K562 (cell line): Measurements from ENCODE around the gene LIMD2. TPM values are rescaled to one million over a fixed set of nuclear protein-coding genes. Genes with fewer than 3 reads are reported as not detected.

Experiments used
- ATAC-seq: fragments of 200-7000 bp; cut with Tn5 transposase; 3 replicates; pipeline ENCODE4 v1.9.1; 2020; ENCODE audit warnings: moderate library complexity
- BruUV-seq: library from RNA; stranded (reverse); fragments of 400-500 nt; replicated peaks from 2 replicates; lab custom pipeline; 2021; lab: Mats Ljungman, UMichigan
- CTCF ChIA-PET: fragments of 300-600 bp; formaldehyde crosslinking; extraction: SDS; loops from one replicate; lab custom pipeline; 2021; ENCODE audit warnings: low intra/inter-chr PET ratio; lab: Yijun Ruan, JAX
- POLR2A ChIA-PET: fragments of 300-600, 350-650 bp; sonication (Branson Sonifier 250); formaldehyde crosslinking; extraction: SDS; loops from one replicate; lab custom pipeline; 2021; ENCODE audit warnings: antibody characterized with exemption, inconsistent platforms; lab: Yijun Ruan, JAX
- DNase-seq, 4 experiments: peaks; one replicate each; pipeline versions ENCODE4 v3.0.0 to v3.0.0-alpha.2; 2011 to 2018; ENCODE audit warnings: low spot score in 3 of 4, mixed read lengths in 3 of 4; ENCODE audit errors: extremely low read depth in 1 of 4
- FAIRE-seq: peaks from 2 replicates; lab custom pipeline; 2011; peaks lifted over from hg19 to GRCh38; lab: Jason Lieb, UNC
- H2AFZ ChIP-seq: 2 replicates; pipeline ENCODE4 v1.6.0; 2011; ENCODE audit warnings: low read depth, low read length, control low read depth, inconsistent platforms
- H3K27ac ChIP-seq: fragments of 200-600 bp; 3 replicates; pipeline ENCODE4 v1.8.0; 2011; ENCODE audit warnings: low read depth, mild to moderate bottlenecking, control low read depth, inconsistent platforms, low read length, moderate library complexity, mixed read lengths; ENCODE audit errors: extremely low read depth
- H3K27me3 ChIP-seq, 2 experiments: fragments of 300-600 bp in 1 of 2; 2 replicates in 1 of 2; 3 replicates in 1 of 2; pipeline versions ENCODE4 v1.6.0 to v1.8.0; 2011; ENCODE audit warnings: inconsistent platforms in 2 of 2, low read length in 2 of 2, mild to moderate bottlenecking in 1 of 2, mixed read lengths in 1 of 2, moderate library complexity in 1 of 2; ENCODE audit not compliant: control insufficient read depth in 2 of 2, insufficient read depth in 2 of 2
- H3K36me3 ChIP-seq: fragments of 300-600 bp; 3 replicates; pipeline ENCODE4 v1.8.0; 2011; ENCODE audit warnings: mild to moderate bottlenecking, low read length, inconsistent platforms; ENCODE audit not compliant: control insufficient read depth, insufficient read depth
- H3K4me1 ChIP-seq, 2 experiments: fragments of 200-600 bp in 1 of 2; replicated peaks in 1 of 2; 2 replicates in 1 of 2; 3 replicates in 1 of 2; pipeline versions ENCODE4 v1.5.1 to v1.8.0; 2011; ENCODE audit warnings: inconsistent platforms in 2 of 2, low read length in 2 of 2, mild to moderate bottlenecking in 1 of 2, mixed read lengths in 1 of 2, moderate library complexity in 1 of 2; ENCODE audit not compliant: control insufficient read depth in 2 of 2, insufficient read depth in 2 of 2
- H3K4me2 ChIP-seq: 2 replicates; pipeline ENCODE4 v1.6.1; 2011; ENCODE audit warnings: low read length, control low read depth, inconsistent platforms, mixed read lengths; ENCODE audit not compliant: insufficient read depth
- H3K4me3 ChIP-seq: fragments of 200-600 bp; sonication (generic), shearing (Covaris generic); 2 replicates; pipeline ENCODE4 v1.5.1; 2016; ENCODE audit warnings: control low read depth, inconsistent platforms
- H3K79me2 ChIP-seq: fragments of 200-600 bp; 3 replicates; pipeline ENCODE4 v1.8.0; 2011; ENCODE audit warnings: low read length, inconsistent platforms; ENCODE audit not compliant: control insufficient read depth, insufficient read depth
- H3K9ac ChIP-seq, 2 experiments: 2 replicates each; pipeline versions ENCODE4 v1.6.0 to v1.6.1; 2011; ENCODE audit warnings: low read depth in 2 of 2, low read length in 2 of 2, control low read depth in 1 of 2, inconsistent platforms in 1 of 2, mild to moderate bottlenecking in 1 of 2, mixed read lengths in 1 of 2; ENCODE audit not compliant: insufficient read depth in 1 of 2
- H3K9me1 ChIP-seq: one replicate; pipeline ENCODE4 v1.6.0; 2011; ENCODE audit warnings: inconsistent platforms, mild to moderate bottlenecking, low read length, moderate library complexity; ENCODE audit not compliant: control insufficient read depth, insufficient read depth
- H3K9me3 ChIP-seq: replicated peaks from 2 replicates; pipeline ENCODE4 v1.5.1; 2011; ENCODE audit warnings: low read depth, low read length, inconsistent platforms; ENCODE audit not compliant: control insufficient read depth, insufficient read depth
- H4K20me1 ChIP-seq: replicated peaks from 2 replicates; pipeline ENCODE4 v1.6.1; 2011; ENCODE audit warnings: low read length, inconsistent platforms, mixed read lengths; ENCODE audit not compliant: control insufficient read depth, insufficient read depth
- FOXA3 ChIP-seq, 2 experiments: fragments of 450-650 bp in 1 of 2; sonication (generic) in 1 of 2; formaldehyde crosslinking; IDR thresholded peaks in 1 of 2; conservative IDR thresholded peaks in 1 of 2; 2 replicates each; pipeline versions ENCODE4 v1.4.0 to v1.8.0; 2020 to 2022; ENCODE audit warnings: mild to moderate bottlenecking in 2 of 2, missing genetic modification reagents in 1 of 2
- RAD21 ChIP-seq, 2 experiments: fragments of 250-450 bp in 1 of 2; fragments of 450-650 bp in 1 of 2; sonication (Bioruptor Pico) in 1 of 2; formaldehyde crosslinking in 1 of 2; IDR thresholded peaks in 1 of 2; conservative IDR thresholded peaks in 1 of 2; 2 replicates each; pipeline versions ENCODE4 v1.4.0 to v1.8.0; 2020 to 2022; ENCODE audit warnings: mild to moderate bottlenecking in 2 of 2, moderate library complexity in 1 of 2
- ZBED1 ChIP-seq: IDR thresholded peaks from 2 replicates; pipeline ENCODE4 v1.6.1; 2014
- WGBS: fragments of 100-300 bp; shearing (Covaris generic); methylation state at CpG from one replicate; pipeline ENCODE4 v1.1.6; 2016; ENCODE audit warnings: low coverage, mixed read lengths; ENCODE audit not compliant: insufficient coverage; ENCODE audit errors: missing lambda C conversion rate; 5-methylcytosine and 5-hydroxymethylcytosine counted together
- in situ Hi-C: fragments of 300-500 bp; cut with MboI; formaldehyde crosslinking; loops from 4 replicates; pipeline ENCODE4 v1.15.0; 2018; ENCODE audit warnings: inconsistent platforms, mixed read lengths
- intact Hi-C: fragments of 100-400 bp; cut with micrococcal nuclease; formaldehyde crosslinking; loops from 2 replicates; pipeline ENCODE4 v1.14.2; 2022
- polyA plus RNA-seq, 8 experiments: library from polyadenylated mRNA; depleted of rRNA in 4 of 8; stranded (reverse) in 5 of 8; unstranded in 3 of 8; fragments of >200 nt; fragmentation: Nextera tagmentation in 2 of 8; fragmentation: Illumina TruSeq in 1 of 8; extraction: Ambion mirVana in 2 of 8; extraction: Trizol in 1 of 8; gene quantifications; 2 replicates each; pipeline versions ENCODE4 v1.2.1 to v1.2.3, GENCODE V29; 2011 to 2014; ENCODE audit warnings: inconsistent platforms in 1 of 8, missing spikeins in 1 of 8
- total RNA-seq, 7 experiments: library from RNA; depleted of rRNA in 6 of 7; stranded (reverse); fragments of >200 nt in 6 of 7; fragmentation: Illumina TruSeq in 2 of 7; extraction: Trizol in 2 of 7; gene quantifications; 2 replicates each; pipeline versions ENCODE4 v1.2.1 to v1.2.3, GENCODE V29; 2011 to 2021; ENCODE audit warnings: low replicate concordance in 1 of 7
- TF ChIP-seq, protein P1 (sequence below): IDR thresholded peaks from 2 replicates; pipeline ENCODE4 v1.6.1; 2011; ENCODE audit not compliant: insufficient read length; ENCODE audit errors: extremely low read depth
- TF ChIP-seq, protein P2 (sequence below), 3 experiments: IDR thresholded peaks in 2 of 3; conservative IDR thresholded peaks in 1 of 3; 2 replicates each; pipeline ENCODE4 v1.5.1; 2011 to 2012; ENCODE audit warnings: low read length in 3 of 3, mild to moderate bottlenecking in 3 of 3, control low read depth in 2 of 3, improper control_type of control experiment in 1 of 3, inconsistent platforms in 1 of 3, low read depth in 1 of 3, mixed read lengths in 1 of 3, moderate library complexity in 1 of 3; ENCODE audit not compliant: insufficient read depth in 2 of 3

Gene LIMD2
- total and polyA plus RNA-seq, 9 of the 15 experiments (the other 6 are each of a cell fraction or from before 2014, with no cell fraction given): 0.07 to 11.2 (median 2.8) TPM

DNA sequence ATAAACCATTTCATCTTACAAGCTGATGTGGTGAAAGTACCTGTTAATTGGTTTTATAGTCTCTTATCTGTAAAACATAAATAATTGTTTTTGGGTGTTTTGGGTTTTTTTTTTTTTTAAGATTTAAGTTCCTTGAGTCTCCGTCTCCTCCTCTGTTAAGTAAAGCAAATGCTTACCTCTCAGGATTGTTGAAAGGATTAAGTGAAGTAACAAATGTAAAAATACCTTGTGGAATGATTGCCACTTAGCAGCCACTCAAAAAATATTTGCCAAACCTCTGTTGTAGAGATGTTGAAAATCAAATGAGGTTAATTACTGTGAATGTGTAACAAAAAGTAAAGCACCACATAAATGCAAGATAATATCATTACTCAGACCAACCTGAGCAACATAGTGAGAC, 19.2 kb downstream of the LIMD2 start (continued):
- TF ChIP-seq, protein P1, sequence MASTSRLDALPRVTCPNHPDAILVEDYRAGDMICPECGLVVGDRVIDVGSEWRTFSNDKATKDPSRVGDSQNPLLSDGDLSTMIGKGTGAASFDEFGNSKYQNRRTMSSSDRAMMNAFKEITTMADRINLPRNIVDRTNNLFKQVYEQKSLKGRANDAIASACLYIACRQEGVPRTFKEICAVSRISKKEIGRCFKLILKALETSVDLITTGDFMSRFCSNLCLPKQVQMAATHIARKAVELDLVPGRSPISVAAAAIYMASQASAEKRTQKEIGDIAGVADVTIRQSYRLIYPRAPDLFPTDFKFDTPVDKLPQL: no peak
- no peak for TF ChIP-seq FOXA3 (CRISPR knock-in tag; conservative IDR thresholded peaks at IDR 0.05 in 1 of 2, IDR thresholded peaks at IDR 0.05 in 1 of 2)

DNA sequence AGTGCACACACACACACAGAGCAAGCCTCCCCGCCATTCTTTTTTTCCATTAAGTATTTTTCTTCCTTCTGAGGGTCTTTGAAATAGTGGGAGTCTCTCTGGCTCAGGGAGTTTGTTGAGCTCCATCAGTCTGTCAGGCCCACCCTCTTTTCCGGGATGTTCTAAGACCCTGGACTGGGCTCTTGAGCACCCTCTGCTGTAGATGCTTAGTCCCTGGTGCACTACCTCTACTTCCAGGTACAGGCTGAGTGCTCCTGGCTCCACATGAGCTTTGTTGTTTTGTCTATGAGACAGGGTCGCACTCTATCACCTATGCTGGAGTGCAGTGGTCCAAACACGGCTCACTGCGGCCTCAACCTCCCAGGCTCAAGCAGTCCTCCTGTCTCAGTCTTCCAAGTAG, 20.7 kb downstream of the LIMD2 start:
- H3K4me3 ChIP-seq: no peak overlapping the region
- POLR2A ChIA-PET: interaction anchor here (0.7 kb wide), 1 partner anchor 254 kb away, joined by 3 read pairs; no protein-coding TSS in a partner anchor
- no peak overlapping the region for H3K9ac ChIP-seq
- H3K4me2 ChIP-seq: no peak overlapping the region
- peaks cover 10 to 24% of the 10 kb centered on the region in 2 experiments for H3K4me1 ChIP-seq
- peaks cover 24% of the 10 kb centered on the region; the same call in 2 of the 3 replicates for H3K36me3 ChIP-seq
- CTCF ChIA-PET: no interaction called here
- H2AFZ ChIP-seq: no peak overlapping the region
- WGBS: 65% methylated on average over 5 of the region's 5 CpGs
- ATAC-seq (peak; percentile 44), FAIRE-seq (no peak), DNase-seq (peak in 1 of 4 experiments; percentile 29)
- no peaks in the 10 kb centered on the region for H3K79me2 ChIP-seq
- H3K27me3 ChIP-seq: no peaks in the 10 kb centered on the region
- BruUV-seq: no TSS peak
- in situ Hi-C loops: no loop called here
- TF ChIP-seq ZBED1 (no peak), RAD21 (CRISPR knock-in tag; conservative IDR thresholded peaks at IDR 0.05 in 1 of 2, IDR thresholded peaks at IDR 0.05 in 1 of 2) (peak in 1 of 2 experiments; percentile 40; a peak in 2 of 4 replicates)
- TF ChIP-seq, protein P2, sequence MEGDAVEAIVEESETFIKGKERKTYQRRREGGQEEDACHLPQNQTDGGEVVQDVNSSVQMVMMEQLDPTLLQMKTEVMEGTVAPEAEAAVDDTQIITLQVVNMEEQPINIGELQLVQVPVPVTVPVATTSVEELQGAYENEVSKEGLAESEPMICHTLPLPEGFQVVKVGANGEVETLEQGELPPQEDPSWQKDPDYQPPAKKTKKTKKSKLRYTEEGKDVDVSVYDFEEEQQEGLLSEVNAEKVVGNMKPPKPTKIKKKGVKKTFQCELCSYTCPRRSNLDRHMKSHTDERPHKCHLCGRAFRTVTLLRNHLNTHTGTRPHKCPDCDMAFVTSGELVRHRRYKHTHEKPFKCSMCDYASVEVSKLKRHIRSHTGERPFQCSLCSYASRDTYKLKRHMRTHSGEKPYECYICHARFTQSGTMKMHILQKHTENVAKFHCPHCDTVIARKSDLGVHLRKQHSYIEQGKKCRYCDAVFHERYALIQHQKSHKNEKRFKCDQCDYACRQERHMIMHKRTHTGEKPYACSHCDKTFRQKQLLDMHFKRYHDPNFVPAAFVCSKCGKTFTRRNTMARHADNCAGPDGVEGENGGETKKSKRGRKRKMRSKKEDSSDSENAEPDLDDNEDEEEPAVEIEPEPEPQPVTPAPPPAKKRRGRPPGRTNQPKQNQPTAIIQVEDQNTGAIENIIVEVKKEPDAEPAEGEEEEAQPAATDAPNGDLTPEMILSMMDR (IDR thresholded peaks at IDR 0.05 in 2 of 3, conservative IDR thresholded peaks at IDR 0.05 in 1 of 3; ENCODE audit: insufficient read depth in 2 of 3, low read depth in 1 of 3, low read length in 3 of 3): peak; percentile 36 to 44 (median 41); a peak in 5 of 6 replicates
- intact Hi-C loops: no loop called here
- H3K27ac ChIP-seq: no peak overlapping the region
- H3K9me1 ChIP-seq: no peaks in the 10 kb centered on the region
- H3K9me3 ChIP-seq: no peaks in the 10 kb centered on the region
- no peaks in the 10 kb centered on the region for H4K20me1 ChIP-seq
